ENCODE data around the gene VPS13D.
A peak's percentile ranks its signal among the peaks of the same experiment; 100 is the strongest.
"Not testable (repeated sequence)": the region's sequence is repeated elsewhere in the genome, so short reads cannot be mapped to it uniquely, and the experiment has no call there.

The VPS13D gene

GRCh38 chr1:12375133-12375829 lies 145.5 kb downstream of the VPS13D start:
- no peak for DNase-seq (ENCODE audit: low read depth)

GRCh38 chr1:12376236-12377045 lies 146.6 kb downstream of the VPS13D start:
- no peak for DNase-seq (ENCODE audit: low read depth)

GRCh38 chr1:12380326-12381249 lies 150.8 kb downstream of the VPS13D start:
- no peak for DNase-seq (ENCODE audit: low read depth)

GRCh38 chr1:12383001-12383400 lies 153.2 kb downstream of the VPS13D start:
- DNase-seq (ENCODE audit: low read depth) = no peak

- DNase-seq (ENCODE audit: low read depth) = no peak
These were observed 154.0 kb downstream of the VPS13D start for GRCh38 chr1:12383786-12384185.

GRCh38 chr1:12384836-12385456 lies 155.1 kb downstream of the VPS13D start:
- no peak for DNase-seq (ENCODE audit: low read depth)

- peak; percentile 52 for DNase-seq (ENCODE audit: low read depth)
These were observed 156.3 kb downstream of the VPS13D start for GRCh38 chr1:12386130-12386529.

GRCh38 chr1:12387641-12388040 lies 157.8 kb downstream of the VPS13D start:
- DNase-seq (ENCODE audit: low read depth) = no peak

GRCh38 chr1:12390296-12390695 lies 160.5 kb downstream of the VPS13D start:
- not testable (repeated sequence) for DNase-seq (ENCODE audit: low read depth)

- no peak for DNase-seq (ENCODE audit: low read depth)
These were observed 167.9 kb downstream of the VPS13D start for GRCh38 chr1:12397462-12398450.

GRCh38 chr1:12398479-12398878 lies 168.6 kb downstream of the VPS13D start:
- DNase-seq (ENCODE audit: low read depth) = no peak

GRCh38 chr1:12400027-12400693 lies 170.3 kb downstream of the VPS13D start:
- no peak for DNase-seq (ENCODE audit: low read depth)

- DNase-seq (ENCODE audit: low read depth) = no peak
These were observed 172.4 kb downstream of the VPS13D start for GRCh38 chr1:12402159-12402673.

GRCh38 chr1:12402842-12403241 lies 173.0 kb downstream of the VPS13D start:
- DNase-seq (ENCODE audit: low read depth) = no peak

- DNase-seq (ENCODE audit: low read depth) = no peak
These were observed 175.1 kb downstream of the VPS13D start for GRCh38 chr1:12404918-12405317.

- DNase-seq (ENCODE audit: low read depth) = no peak
These were observed 175.7 kb downstream of the VPS13D start for GRCh38 chr1:12405325-12406210.

GRCh38 chr1:12406211-12407021 lies 176.6 kb downstream of the VPS13D start:
- DNase-seq (ENCODE audit: low read depth) = no peak
